Hepatocyte (in vitro differentiated cells): ENCODE data around the gene TMEM44.

Source experiments
- CTCF ChIP-seq: fragments of 200-600 bp; sonication (generic); IDR thresholded peaks from 2 replicates; pipeline ENCODE4 v1.5.1; 2016; ENCODE audit warnings: antibody characterized with exemption, mild to moderate bottlenecking; ENCODE audit not compliant: poor library complexity
- EZH2 ChIP-seq: fragments of 200-600 bp; sonication (generic); IDR thresholded peaks from 2 replicates; pipeline ENCODE4 v1.6.1; 2016; ENCODE audit warnings: antibody characterized with exemption, mild to moderate bottlenecking, borderline replicate concordance
- EZH2phosphoT487 ChIP-seq: fragments of 200-600 bp; sonication (generic); IDR thresholded peaks from one replicate; pipeline ENCODE4 v1.6.1; 2018; ENCODE audit warnings: antibody characterized with exemption, mild to moderate bottlenecking, low read depth, moderate library complexity; ENCODE audit not compliant: unreplicated experiment, severe bottlenecking

- TF ChIP-seq CTCF = no peak
- no peak for TF ChIP-seq EZH2phosphoT487
- TF ChIP-seq EZH2 = no peak
These were observed 28.2 kb upstream of the TMEM44 start for GRCh38 chr3:194661374-194661773.
